Adrenal gland (tissue), 5 donors: ENCODE measurements around the gene CFAP74.

Experiments used
- CTCF ChIP-seq, 6 experiments: fragments of 450-650 bp in 4 of 6; fragments of 200-600 bp in 2 of 6; sonication (generic) in 1 of 6; IDR thresholded peaks; 1 replicate in 5 of 6; 2 replicates in 1 of 6; pipeline versions ENCODE4 v1.5.1 to v1.8.0; 2016 to 2021; ENCODE audit warnings: antibody characterized with exemption in 6 of 6, mild to moderate bottlenecking in 2 of 6, moderate library complexity in 1 of 6
- POLR2A ChIP-seq, 2 donors: fragments of 450-650 bp; IDR thresholded peaks; one replicate each; pipeline ENCODE4 v1.6.1; 2017; ENCODE audit warnings: antibody characterized with exemption in 2 of 2, mild to moderate bottlenecking in 2 of 2, moderate library complexity in 1 of 2
- donor health status: DM: no; HTN: no; CAD: no.

GRCh38 chr1:1997576-1997975, 6.0 kb downstream of the CFAP74 start:
- no peak for TF ChIP-seq CTCF (IDR thresholded peaks at IDR 0.05)
- TF ChIP-seq POLR2A (IDR thresholded peaks at IDR 0.05): no peak
